ENCODE results near the gene PDE2A. TPM values are rescaled to one million over a fixed set of nuclear protein-coding genes. Genes with fewer than 3 reads are reported as not detected.

PDE2A gene
- polyA plus RNA-seq, 3 donors, result 11.2 to 84.8 (median 40.8) TPM

DNA sequence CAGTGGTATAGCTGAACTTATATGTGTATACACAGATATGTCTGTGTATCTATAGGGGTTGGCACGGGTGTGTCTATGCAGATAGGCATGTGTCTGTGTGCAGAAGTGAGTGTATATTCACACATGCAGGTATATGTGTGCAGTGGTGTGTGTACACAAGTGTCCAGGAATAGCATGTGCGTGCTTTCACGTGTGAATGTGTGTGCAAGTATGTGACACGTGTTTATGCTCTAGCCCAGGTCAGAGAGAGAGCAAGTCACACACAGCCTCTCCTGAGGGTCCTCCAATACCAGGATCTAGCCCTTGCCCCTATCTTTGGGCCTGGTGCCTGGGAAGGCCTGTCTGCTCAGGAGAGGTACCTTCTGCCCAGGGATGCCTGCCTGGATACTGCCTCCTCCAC is 26.3 kb downstream of the PDE2A start:
- 78 to 90% (median 86%) methylated on average over 4 of the region's 4 CpGs for WGBS, 3 donors
- no peak overlapping the region for H3K27ac ChIP-seq (ENCODE audit: low read depth, low read length)

DNA sequence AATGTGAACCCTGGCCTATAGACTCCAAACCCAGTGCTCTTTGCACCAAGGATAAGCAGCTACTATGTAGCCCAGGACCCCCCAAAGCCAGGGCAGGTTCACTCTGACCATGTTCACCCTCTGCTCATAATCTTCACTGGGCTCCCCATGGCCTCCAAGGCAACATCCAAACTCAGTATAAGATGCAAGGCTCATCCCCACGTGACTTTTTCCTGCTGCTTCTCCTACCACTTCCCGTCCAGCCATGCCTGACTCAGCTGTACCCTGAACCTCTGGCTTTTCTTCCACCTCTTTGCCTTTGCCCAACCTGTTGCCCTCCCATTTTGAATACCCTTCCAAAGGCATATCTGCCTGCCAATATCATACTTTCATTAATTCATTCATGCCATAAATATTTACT is 27.8 kb downstream of the PDE2A start:
- no peak overlapping the region for H3K27ac ChIP-seq (ENCODE audit: low read depth, low read length)
- WGBS, 3 donors, result 67 to 73% (median 71%) methylated on average over 2 of the region's 2 CpGs

DNA sequence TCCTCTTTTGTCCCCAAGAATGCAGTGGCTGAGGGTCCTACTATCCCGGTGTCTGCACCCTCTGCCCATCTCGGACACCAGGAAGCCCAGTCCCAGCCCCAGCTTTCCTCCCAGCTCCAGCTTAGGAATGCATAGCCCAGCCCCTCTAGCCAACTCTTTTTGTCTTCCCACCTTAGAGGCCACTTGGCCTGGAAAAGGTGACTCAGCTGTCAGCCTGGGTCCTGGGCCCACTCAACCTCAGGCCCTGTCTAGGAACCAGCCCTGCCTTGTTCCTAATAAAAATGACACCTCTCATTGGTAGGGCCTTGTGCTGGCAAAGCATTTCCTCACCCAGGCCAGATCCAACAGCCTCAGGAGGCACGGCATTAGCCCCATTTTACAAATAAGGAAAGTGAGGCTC is 28.2 kb downstream of the PDE2A start:
- no peak overlapping the region for H3K27ac ChIP-seq (ENCODE audit: low read depth, low read length)
- WGBS, 3 donors, result 88 to 100% (median 99%) methylated on average over 3 of the region's 3 CpGs

DNA sequence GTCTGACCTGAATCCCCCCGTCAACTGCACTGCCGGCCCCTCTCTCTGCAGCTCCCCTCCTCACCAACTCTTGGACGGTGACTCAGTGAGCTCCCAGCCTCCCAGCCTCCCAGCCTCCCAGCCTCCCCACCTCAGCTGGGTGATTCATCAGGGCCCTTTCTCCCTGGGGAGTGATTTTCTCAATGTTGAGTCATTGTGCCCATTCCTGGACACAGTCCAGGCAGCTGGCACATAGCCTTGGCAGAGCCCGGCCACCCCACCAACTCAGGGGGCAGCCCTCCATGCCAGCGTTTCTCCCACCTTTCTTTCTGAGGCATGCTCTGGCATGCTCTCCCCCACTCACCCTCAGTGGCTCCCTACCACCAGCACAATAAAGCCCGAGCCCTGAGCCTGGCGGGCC is 30.7 kb downstream of the PDE2A start:
- WGBS, 3 donors, result 79 to 85% (median 80%) methylated on average over 7 of the region's 7 CpGs
- no peak overlapping the region for H3K27ac ChIP-seq (ENCODE audit: low read depth, low read length)

DNA sequence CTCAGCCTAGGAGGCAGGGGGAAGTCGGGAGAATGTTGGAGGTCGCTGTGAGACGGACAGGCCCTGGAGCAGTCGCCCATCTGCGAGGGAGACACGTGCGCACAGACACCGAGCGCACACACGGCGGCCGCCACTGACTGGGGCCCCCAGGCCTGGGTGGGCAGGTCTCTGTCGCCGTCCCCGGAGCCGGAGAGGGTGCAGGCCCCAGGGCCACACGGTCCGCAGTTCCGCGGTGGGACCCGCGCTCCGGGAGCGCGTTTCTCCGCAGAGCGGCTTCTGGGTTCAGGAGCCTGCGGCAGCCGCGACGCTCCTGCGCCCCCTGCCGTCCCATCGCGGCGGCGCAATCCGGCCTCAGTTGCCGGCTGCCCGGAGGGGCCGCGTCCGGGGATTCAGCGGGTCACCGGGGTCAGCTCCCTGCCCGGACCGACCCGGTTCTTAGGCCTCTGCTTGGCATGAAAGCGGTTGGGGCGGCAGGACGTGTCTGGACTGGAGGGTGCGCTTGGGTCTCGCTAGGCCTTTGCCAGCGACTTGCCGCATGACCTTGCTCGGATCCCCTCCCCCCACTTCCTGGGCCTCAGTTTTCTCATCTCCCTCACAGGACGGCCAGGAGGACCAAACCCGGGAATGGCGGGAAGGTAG is 31.2 kb downstream of the PDE2A start:
- no peak overlapping the region for H3K27ac ChIP-seq (ENCODE audit: low read depth, low read length)
- 1 to 3% (median 2%) methylated on average over 55 to 59 of the region's 59 CpGs for WGBS, 3 donors

DNA sequence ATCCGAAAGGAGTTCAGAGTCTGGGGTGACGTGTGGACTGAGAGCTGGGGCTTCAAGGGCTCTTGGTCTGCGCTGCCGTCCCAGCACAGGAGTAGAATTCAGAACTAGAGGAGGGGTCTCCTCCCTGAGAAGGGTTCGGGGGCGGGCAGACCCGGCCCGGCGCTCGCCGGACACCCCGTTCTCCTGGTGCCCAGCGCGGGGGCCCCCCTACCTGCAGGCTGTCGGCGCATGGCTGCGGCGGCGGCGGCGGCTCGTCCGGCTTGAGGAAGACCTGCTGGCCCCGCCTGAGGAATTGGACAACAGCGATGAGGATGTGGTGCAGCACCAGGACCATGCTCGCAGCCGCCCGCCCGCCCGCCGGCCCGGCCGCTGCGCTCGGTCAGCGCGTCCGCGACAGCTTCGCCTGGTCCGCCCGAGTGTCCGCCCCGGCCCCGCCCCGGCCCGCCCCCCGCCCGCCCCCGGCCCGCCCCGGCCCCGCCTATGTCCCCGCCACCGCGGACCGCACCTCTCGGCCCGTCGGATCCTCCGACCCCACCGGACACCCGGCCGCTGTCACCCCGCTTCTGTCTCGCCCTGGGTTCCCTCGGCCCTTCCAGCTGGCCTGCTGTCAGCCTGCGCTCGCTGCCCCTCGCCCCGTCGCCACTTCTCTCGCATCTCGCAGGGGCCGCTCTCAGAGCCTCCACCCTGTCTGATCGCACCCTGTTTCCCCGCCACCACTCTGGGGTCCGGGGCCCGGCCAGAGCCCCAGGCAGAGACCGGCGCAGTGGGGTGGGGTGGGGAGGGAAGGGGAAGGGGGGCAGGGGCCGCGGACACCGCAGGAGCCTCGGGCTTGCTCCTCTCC is 32.0 kb downstream of the PDE2A start:
- 1 to 3% (median 1%) methylated on average over 37 to 76 of the region's 85 CpGs for WGBS, 3 donors
- H3K27ac ChIP-seq (ENCODE audit: low read depth, low read length), result no peak overlapping the region

DNA sequence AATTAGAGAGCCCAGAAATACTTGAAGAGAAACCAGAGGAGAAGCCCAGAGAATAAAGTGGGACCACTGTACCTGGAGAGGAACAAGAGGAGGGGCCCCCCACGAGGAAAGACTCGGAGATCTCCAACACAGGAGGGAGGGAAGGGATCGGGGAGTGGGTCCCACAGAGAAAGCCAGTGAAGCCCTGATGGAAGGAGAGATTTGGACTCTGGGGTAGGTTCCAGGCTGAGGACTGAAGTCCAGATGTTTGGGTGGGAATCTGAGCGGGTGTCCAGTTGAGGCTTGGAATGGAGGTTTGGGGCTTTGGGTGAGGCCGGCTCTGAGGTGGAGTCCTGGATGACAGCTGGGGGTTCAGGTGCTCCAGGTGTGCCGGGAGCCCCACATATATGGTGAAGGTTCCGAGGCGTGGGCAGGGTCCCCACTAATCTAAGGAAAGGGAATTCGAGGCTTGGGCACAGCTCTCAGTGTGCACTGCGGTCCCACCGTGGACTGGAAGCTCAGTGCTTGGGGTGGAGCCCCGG is 32.6 kb downstream of the PDE2A start:
- WGBS, 3 donors, result 39 to 42% (median 39%) methylated on average over 12 of the region's 12 CpGs
- no peak overlapping the region for H3K27ac ChIP-seq (ENCODE audit: low read depth, low read length)

DNA sequence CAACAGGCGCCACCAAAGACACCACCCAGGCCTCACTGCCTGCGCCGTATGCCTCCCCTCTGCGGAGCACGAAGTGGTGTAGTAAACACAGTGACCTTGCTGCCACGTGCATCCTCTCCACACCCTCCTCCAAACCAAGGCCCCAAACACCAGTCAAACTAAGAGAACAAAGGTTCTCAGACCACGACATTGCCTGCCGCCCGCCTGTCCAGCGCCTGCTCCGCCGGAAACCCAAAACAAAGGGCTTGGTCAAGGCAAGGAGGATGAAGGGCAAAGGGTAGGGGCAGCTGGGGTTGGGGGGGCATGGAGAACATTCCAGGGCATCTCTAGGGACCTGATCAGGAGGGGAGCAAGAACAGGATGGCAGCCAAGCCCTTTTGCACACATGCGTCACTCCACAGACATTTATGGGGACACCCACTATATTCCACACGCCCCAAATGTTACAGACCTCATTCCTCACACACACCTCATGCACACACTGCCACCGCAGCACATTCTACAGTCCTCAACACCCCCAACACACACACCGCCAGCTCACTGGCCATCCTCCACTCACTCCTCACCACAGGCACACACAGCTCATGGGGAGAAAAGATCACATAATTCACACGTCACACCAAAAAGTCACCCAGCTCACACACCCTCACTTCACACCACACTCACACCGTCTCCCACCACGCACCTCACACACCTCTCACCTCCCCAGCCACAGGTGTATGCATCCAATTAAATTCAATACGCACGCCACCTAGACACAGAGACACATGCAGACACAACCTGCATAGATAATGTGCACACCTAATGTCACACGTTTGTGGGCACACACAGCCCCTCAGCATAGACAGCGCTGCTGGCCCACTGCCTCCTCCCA is 34.5 kb downstream of the PDE2A start:
- 64 to 70% (median 66%) methylated on average over 23 of the region's 23 CpGs for WGBS, 3 donors
- H3K27ac ChIP-seq (ENCODE audit: low read depth, low read length), result no peak overlapping the region

DNA sequence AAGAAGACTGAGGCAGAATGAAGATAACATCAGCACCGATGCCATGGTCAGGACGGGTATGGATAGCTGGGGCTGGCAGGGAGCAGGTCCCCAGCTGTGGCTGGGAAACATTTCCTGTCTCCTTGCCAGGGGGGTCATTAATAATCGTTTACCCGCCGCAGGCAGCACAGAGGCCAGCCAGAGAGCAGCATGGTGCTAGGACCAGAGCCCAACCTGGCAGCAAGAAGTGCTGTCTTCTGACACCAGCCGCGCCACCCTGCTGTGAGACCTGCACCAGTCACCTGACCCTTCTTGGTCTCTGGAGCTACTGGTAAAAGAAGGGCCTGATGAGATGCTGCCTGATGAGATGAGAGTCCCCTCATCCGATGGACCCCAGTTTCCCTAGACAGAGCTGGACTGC is 36.3 kb downstream of the PDE2A start:
- WGBS, 3 donors, result 51 to 67% (median 64%) methylated on average over 8 of the region's 8 CpGs
- H3K27ac ChIP-seq (ENCODE audit: low read depth, low read length), result no peak overlapping the region

DNA sequence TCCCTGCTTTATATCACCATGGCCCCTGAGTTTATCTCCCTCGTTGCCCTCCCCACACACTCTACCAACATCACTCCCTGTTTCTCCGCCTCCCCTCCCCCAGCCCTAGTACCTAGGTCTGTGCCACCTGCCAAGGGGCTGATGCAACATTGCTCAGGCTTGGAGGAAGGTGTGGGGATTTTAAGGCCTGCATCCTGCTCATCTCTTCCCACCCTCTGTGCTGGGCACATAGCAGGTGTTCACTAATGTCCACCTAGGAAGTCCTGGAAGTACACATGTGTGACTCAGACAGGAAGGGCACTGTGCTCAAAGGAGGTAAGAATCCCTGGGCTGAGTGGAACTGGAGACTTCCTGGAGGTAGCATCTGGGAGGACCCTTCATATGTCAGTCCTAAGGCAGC is 37.0 kb downstream of the PDE2A start:
- no peak overlapping the region for H3K27ac ChIP-seq (ENCODE audit: low read depth, low read length)
- WGBS, 3 donors, result 74 to 93% (median 75%) methylated on average over 2 of the region's 2 CpGs

DNA sequence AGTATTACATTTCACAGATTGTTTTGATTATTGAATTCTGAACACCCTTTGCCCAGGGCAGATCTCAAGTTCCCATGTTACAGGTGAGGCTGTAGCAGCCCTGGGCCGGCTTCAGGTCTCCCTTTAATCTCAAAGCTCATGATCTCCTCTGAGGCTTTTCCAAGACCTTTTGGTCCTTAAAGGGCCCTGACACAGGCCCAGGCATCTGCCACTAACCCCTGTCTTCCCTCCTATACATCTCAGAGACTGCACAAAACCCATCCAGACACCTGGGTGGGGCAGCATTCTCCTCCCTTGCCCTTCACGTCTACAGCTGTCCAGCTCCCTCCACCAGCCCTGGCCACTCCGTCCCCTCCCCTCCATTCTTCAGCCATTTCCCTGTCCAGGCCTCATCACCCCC is 37.8 kb downstream of the PDE2A start:
- H3K27ac ChIP-seq (ENCODE audit: low read depth, low read length), result no peak overlapping the region
- 65 to 85% (median 75%) methylated on average over 3 of the region's 3 CpGs for WGBS, 3 donors

DNA sequence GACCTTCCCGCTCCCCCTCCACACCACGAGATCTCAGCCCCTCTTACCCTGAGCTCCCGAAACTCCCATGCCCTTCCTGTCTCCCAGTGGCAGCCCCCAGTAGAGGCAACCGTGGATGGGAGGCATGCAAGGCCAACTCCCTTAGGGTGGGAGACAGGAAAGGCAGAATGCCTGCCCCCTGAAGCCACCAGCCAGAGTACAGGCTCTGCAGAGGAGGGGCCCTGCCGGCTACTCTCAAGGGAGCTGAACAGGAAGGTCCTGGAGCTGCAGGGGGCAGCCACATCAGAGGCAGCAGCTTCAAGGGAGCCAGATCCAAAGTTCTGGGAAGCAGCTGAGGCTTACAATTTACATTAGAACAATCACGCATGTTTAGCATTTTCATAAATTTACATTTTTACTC is 38.3 kb downstream of the PDE2A start:
- no peak overlapping the region for H3K27ac ChIP-seq (ENCODE audit: low read depth, low read length)
- 56 to 68% (median 57%) methylated on average over 6 of the region's 6 CpGs for WGBS, 3 donors

DNA sequence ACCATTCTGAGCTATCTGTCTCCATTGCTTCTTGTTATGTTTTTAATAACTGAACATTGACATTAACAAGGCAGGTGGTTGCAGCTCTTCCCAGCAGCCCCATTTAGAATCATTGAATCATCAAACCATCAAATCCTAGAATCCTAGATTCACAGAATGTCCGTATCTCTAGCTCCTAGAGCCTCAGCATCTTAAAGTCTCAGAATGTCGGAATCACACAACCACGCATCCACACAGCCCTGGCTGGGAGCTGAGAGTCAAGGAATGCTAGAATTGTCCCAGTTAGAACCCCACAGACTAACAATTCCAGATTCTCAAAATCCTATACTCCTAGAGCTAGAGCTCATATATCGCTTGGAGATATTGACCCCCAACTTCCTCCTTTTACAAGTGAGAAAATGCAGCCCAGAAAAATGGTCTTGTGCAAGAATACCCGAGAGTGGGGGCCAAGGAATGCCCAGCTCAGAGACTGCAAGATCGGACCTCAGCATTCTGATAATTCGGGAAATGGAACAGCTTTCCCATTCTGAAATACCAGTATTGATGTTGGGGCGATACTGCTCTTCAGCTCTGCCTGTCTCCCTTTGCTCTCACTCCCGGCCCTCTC is 38.8 kb downstream of the PDE2A start:
- WGBS, 3 donors, result 65 to 75% (median 68%) methylated on average over 9 of the region's 9 CpGs
- H3K27ac ChIP-seq (ENCODE audit: low read depth, low read length), result no peak overlapping the region

DNA sequence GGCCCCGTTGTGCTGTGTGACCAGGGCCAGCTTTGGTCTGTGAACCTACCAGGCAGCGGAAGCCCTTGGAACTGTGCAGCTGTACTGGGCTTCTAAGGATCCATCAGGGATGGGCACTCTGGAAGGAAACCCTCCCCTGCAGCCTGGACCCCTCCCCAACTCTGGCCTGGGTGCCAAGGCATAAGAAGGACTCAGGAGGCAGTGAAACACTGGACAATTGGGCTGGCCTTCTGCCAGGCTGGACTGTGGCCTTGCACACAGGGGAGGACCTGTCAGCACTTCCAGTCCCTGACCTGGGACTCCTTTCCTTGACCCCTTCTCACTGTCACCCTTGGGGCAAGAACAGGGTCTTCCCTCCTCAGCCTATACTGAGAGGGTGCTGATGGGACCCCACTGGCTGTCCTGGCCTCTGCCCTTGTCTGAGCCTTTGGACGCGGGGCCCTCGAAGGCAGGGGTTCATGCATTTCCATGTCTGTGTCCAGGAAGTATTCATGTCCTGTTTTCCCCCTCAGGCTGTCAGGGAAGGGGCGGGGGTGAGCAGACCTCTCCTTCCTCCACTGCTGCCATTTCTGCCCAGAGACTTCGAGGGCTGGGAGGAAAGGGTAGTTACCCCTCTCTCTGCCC is 39.6 kb downstream of the PDE2A start:
- 61 to 73% (median 69%) methylated on average over 7 of the region's 7 CpGs for WGBS, 3 donors
- H3K27ac ChIP-seq (ENCODE audit: low read depth, low read length), result no peak overlapping the region

DNA sequence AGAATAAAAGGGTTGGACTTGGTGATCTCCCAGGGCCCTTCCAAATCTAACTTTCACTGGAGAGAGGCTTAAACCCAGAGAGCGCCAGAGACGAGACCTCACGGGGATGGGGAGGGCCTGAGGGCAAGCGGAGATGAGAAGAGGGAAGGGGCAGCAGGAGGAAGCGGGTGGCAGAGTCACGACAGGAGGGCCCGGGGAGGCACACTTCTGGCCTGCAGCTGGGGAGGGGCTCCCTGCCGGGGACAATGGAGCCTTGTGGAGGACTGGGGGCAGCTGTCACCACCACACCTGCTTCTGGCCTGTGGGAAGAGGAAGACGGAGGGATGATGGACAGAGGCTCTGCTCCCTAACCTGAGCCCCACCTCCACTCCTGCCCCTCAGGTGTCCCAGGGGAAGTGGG is 40.2 kb downstream of the PDE2A start:
- no peak overlapping the region for H3K27ac ChIP-seq (ENCODE audit: low read depth, low read length)
- 80 to 88% (median 82%) methylated on average over 9 of the region's 9 CpGs for WGBS, 3 donors

DNA sequence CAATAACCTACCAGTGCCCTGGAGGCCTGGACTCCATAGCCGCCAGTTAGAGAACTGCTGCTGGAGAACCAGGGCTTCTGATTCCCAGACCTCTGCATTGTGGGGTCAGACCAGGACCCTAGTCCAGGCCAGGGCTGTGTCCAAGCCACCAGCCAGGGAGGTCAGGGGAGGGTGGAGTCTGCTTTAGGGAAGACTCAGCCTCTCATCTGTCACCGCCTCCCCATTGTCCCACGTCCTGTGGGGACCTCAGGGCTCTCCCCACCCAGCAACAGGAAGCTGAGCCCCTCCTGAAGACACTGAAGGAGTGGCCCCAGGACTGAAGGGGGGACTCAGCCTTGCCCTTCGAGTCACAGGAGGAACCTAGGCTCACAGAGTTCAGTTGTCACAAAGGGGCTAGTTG is 41.2 kb downstream of the PDE2A start:
- no peak overlapping the region for H3K27ac ChIP-seq (ENCODE audit: low read depth, low read length)

DNA sequence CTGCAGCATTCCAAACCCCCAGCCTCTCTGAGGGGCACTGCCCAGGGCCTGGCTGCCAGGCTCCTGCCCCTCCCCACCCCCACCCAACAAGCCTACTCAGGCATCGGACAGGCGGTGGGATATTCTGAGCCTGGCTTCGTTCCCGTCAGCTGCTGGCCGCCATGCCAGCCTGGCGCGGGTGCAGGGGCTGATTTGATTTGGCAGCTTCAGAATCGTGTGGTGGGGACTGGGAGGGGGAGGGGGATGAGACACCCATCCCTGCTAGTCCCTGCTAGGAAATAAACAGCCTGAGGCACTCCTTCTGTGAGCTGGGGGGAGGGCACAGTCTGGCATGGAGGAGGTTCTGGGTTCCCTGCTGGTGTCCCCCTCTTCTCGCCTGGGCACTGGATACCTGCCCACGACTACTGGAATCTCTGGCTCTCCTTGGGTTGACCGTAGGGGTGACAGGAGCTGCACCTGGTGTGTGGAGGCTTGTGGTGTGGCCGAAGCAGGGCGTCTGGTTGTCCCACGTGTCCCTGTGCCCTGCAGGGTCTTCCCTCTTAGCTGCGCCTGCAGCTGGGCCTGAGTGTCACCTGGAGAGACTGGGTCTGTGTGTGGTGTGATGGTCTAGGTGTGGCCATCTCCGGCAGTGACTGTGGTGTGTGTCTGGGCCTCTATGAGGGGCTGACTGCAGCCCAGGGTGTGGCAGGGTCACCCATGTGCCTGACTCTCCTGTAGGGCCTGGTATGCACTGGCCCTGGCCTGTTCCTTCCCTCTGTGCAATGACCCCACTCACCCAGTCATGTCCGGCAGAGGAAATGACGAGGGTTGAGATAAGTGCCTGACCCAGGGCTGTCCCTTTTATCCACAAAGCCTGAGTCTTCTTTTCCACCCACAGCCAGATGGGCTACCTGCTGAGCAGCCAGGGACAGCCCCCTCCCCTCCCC is 42.2 kb downstream of the PDE2A start:
- WGBS, 3 donors, result 64 to 82% (median 78%) methylated on average over 18 of the region's 18 CpGs
- H3K27ac ChIP-seq (ENCODE audit: low read depth, low read length), result no peak overlapping the region

More for the DNA sequence above, 41.2 kb downstream of the PDE2A start:
- 55 to 69% (median 57%) methylated on average over 4 of the region's 4 CpGs for WGBS, 3 donors
